ENCODE measurements around the gene ITGA1.
"Not testable (repeated sequence)": the region's sequence is repeated elsewhere in the genome, so short reads cannot be mapped to it uniquely, and the experiment has no call there.

Gene ITGA1

DNA sequence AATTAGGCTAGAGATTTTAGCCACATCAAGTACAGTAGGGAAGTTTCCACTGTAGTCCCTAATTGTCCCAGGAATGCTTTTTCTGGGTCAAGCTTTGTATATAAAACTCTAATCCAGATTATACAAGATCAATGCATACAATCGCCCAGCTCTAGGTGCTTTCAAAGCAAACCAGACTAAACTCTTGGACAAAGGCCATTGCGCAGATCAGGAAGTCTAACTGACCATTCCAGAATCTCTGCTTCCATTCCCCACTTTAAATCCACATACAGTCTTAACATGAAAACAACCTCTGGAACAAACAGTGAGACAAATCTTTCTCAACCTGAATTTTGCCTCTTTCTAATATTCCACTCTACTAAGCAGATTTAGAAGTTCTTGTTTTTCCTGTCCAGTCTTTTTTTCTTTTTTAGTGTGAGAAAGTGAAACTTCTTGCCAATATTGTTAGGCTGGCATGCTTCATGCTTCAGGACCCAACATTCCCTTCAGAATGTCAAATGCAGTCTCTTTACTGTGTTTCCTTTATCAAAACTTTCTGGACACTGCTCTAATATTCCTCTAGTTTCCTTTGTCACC, 76.1 kb downstream of the ITGA1 start:
- no peaks in the 10 kb centered on the region for H3K9me3 ChIP-seq (ENCODE audit: insufficient read depth, low read depth, low read length)
- no peaks in the 10 kb centered on the region for H3K9me2 ChIP-seq (replicated peaks; ENCODE audit: low read depth, low read length)
- H3K4me2 ChIP-seq (ENCODE audit: low read depth, low read length, poor library complexity, severe bottlenecking): no peak overlapping the region
- H3K79me2 ChIP-seq (ENCODE audit: insufficient read depth, low read length): no peaks in the 10 kb centered on the region
- no peaks in the 10 kb centered on the region for H3K36me3 ChIP-seq (ENCODE audit: insufficient read depth, low read length)
- H4K20me1 ChIP-seq (ENCODE audit: insufficient read depth, low read length, poor library complexity, severe bottlenecking): no peaks in the 10 kb centered on the region
- H3K9ac ChIP-seq (ENCODE audit: low read depth, low read length, poor library complexity, severe bottlenecking): no peak overlapping the region
- no peaks in the 10 kb centered on the region for H3K4me1 ChIP-seq (ENCODE audit: insufficient read depth, low read length, poor library complexity, severe bottlenecking)
- no peaks in the 10 kb centered on the region; the same call in 1 of the 2 replicates for H3F3A ChIP-seq (ENCODE audit: low read depth)
- no peak for TF ChIP-seq EZH2phosphoT487 (IDR thresholded peaks at IDR 0.05; ENCODE audit: borderline replicate concordance)
- TF ChIP-seq, protein P1, sequence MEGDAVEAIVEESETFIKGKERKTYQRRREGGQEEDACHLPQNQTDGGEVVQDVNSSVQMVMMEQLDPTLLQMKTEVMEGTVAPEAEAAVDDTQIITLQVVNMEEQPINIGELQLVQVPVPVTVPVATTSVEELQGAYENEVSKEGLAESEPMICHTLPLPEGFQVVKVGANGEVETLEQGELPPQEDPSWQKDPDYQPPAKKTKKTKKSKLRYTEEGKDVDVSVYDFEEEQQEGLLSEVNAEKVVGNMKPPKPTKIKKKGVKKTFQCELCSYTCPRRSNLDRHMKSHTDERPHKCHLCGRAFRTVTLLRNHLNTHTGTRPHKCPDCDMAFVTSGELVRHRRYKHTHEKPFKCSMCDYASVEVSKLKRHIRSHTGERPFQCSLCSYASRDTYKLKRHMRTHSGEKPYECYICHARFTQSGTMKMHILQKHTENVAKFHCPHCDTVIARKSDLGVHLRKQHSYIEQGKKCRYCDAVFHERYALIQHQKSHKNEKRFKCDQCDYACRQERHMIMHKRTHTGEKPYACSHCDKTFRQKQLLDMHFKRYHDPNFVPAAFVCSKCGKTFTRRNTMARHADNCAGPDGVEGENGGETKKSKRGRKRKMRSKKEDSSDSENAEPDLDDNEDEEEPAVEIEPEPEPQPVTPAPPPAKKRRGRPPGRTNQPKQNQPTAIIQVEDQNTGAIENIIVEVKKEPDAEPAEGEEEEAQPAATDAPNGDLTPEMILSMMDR (conservative IDR thresholded peaks at IDR 0.05; ENCODE audit: low read length): no peak
- no peaks in the 10 kb centered on the region for H3K27me3 ChIP-seq (ENCODE audit: insufficient read depth, low read length, poor library complexity, severe bottlenecking)
- no peak overlapping the region for H3K4me3 ChIP-seq (ENCODE audit: low read length, poor library complexity, severe bottlenecking)
- H2AFZ ChIP-seq (ENCODE audit: low read length): no peak overlapping the region

GRCh38 chr5:52864371-52864770, 76.7 kb downstream of the ITGA1 start:
- Histone ChIP-seq H3F3A (ENCODE audit: low read depth) (no peaks in the 10 kb centered on the region; the same call in 1 of the 2 replicates), H2AFZ (ENCODE audit: low read length) (no peak overlapping the region)
- TF ChIP-seq, protein P1 (conservative IDR thresholded peaks at IDR 0.05; ENCODE audit: low read length): no peak
- TF ChIP-seq EZH2phosphoT487 (IDR thresholded peaks at IDR 0.05; ENCODE audit: borderline replicate concordance): no peak

DNA sequence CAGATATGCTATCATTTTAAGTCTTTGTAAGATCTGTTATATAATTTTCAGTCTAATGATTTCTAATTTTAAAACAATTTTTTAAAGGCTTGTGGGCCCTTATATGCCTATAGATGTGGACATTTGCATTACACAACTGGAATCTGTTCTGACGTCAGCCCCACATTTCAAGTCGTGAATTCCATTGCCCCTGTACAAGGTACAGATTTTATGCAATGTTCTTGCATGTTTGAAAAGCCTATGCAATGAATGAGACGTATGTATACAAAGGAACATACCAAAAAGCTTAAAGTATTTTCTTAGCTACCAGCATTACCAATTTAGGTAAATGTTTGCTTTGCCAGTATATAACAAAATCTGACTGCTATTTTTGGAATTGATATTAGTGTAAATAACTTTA, 77.2 kb downstream of the ITGA1 start:
- H4K20me1 ChIP-seq (ENCODE audit: insufficient read depth, low read length, poor library complexity, severe bottlenecking): no peaks in the 10 kb centered on the region
- H3K4me1 ChIP-seq (ENCODE audit: insufficient read depth, low read length, poor library complexity, severe bottlenecking): no peaks in the 10 kb centered on the region
- no peaks in the 10 kb centered on the region for H3K9me2 ChIP-seq (replicated peaks; ENCODE audit: low read depth, low read length)
- H3K27me3 ChIP-seq (ENCODE audit: insufficient read depth, low read length, poor library complexity, severe bottlenecking): no peaks in the 10 kb centered on the region
- H3K36me3 ChIP-seq (ENCODE audit: insufficient read depth, low read length): no peaks in the 10 kb centered on the region
- H3K79me2 ChIP-seq (ENCODE audit: insufficient read depth, low read length): no peaks in the 10 kb centered on the region
- no peak overlapping the region for H2AFZ ChIP-seq (ENCODE audit: low read length)
- no peaks in the 10 kb centered on the region; the same call in 1 of the 2 replicates for H3F3A ChIP-seq (ENCODE audit: low read depth)
- H3K4me3 ChIP-seq (ENCODE audit: low read length, poor library complexity, severe bottlenecking): no peak overlapping the region
- H3K9ac ChIP-seq (ENCODE audit: low read depth, low read length, poor library complexity, severe bottlenecking): no peak overlapping the region
- no peak overlapping the region for H3K4me2 ChIP-seq (ENCODE audit: low read depth, low read length, poor library complexity, severe bottlenecking)
- no peaks in the 10 kb centered on the region for H3K9me3 ChIP-seq (ENCODE audit: insufficient read depth, low read depth, low read length)
- TF ChIP-seq, protein P1 (conservative IDR thresholded peaks at IDR 0.05; ENCODE audit: low read length): no peak
- TF ChIP-seq EZH2phosphoT487 (IDR thresholded peaks at IDR 0.05; ENCODE audit: borderline replicate concordance): no peak

More at GRCh38 chr5:52864371-52864770, 76.7 kb downstream of the ITGA1 start:
- no peaks in the 10 kb centered on the region for H4K20me1 ChIP-seq (ENCODE audit: insufficient read depth, low read length, poor library complexity, severe bottlenecking)
- H3K9ac ChIP-seq (ENCODE audit: low read depth, low read length, poor library complexity, severe bottlenecking): no peak overlapping the region
- no peak overlapping the region for H3K4me3 ChIP-seq (ENCODE audit: low read length, poor library complexity, severe bottlenecking)
- no peaks in the 10 kb centered on the region for H3K27me3 ChIP-seq (ENCODE audit: insufficient read depth, low read length, poor library complexity, severe bottlenecking)
- no peak overlapping the region for H3K4me2 ChIP-seq (ENCODE audit: low read depth, low read length, poor library complexity, severe bottlenecking)
- no peaks in the 10 kb centered on the region for H3K4me1 ChIP-seq (ENCODE audit: insufficient read depth, low read length, poor library complexity, severe bottlenecking)
- no peaks in the 10 kb centered on the region for H3K36me3 ChIP-seq (ENCODE audit: insufficient read depth, low read length)
- H3K9me3 ChIP-seq (ENCODE audit: insufficient read depth, low read depth, low read length): no peaks in the 10 kb centered on the region
- no peaks in the 10 kb centered on the region for H3K79me2 ChIP-seq (ENCODE audit: insufficient read depth, low read length)
- H3K9me2 ChIP-seq (replicated peaks; ENCODE audit: low read depth, low read length): no peaks in the 10 kb centered on the region

- not testable (repeated sequence) for H3K9me2 ChIP-seq (replicated peaks; ENCODE audit: low read depth, low read length); H3K27me3 ChIP-seq (ENCODE audit: insufficient read depth, low read length, poor library complexity, severe bottlenecking); H3K79me2 ChIP-seq (ENCODE audit: insufficient read depth, low read length); H3K4me3 ChIP-seq (ENCODE audit: low read length, poor library complexity, severe bottlenecking); H3K4me1 ChIP-seq (ENCODE audit: insufficient read depth, low read length, poor library complexity, severe bottlenecking); H3K9ac ChIP-seq (ENCODE audit: low read depth, low read length, poor library complexity, severe bottlenecking); H4K20me1 ChIP-seq (ENCODE audit: insufficient read depth, low read length, poor library complexity, severe bottlenecking); H3K4me2 ChIP-seq (ENCODE audit: low read depth, low read length, poor library complexity, severe bottlenecking); H2AFZ ChIP-seq (ENCODE audit: low read length); H3K36me3 ChIP-seq (ENCODE audit: insufficient read depth, low read length); H3F3A ChIP-seq (ENCODE audit: low read depth); H3K9me3 ChIP-seq (ENCODE audit: insufficient read depth, low read depth, low read length)
Measured at GRCh38 chr5:52865991-52866390, 78.3 kb downstream of the ITGA1 start.

Measured in Loucy (cell line).